Measurements from ENCODE around the gene OBSCN.

The OBSCN gene

DNA sequence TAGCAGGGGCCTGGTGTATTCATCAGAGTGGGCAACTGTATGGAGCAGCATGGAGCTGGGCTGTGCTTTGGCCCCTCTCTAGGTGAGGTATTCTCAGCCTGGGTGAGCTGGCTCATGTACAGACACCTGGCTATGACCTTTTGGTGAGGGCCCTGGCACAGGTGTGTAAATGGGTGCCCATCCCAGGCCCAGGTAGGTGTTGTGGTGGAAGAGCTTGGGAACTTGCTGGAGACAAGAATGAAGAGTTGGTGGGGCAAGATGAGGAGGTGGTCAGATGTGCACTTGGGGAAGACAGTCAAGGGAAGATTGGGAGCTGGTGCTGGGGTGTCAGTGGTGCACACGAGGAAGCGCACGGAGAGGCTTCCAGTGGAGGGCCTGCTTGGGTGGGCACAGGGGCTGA, 103.2 kb downstream of the OBSCN start:
- H3K27me3 ChIP-seq (ENCODE audit: insufficient read depth, low read length) = no peaks in the 10 kb centered on the region
- TF ChIP-seq EZH2 (IDR thresholded peaks at IDR 0.05; ENCODE audit: borderline replicate concordance, low read length) (no peak), CTCF (IDR thresholded peaks at IDR 0.05; ENCODE audit: low read length) (no peak)
- no peaks in the 10 kb centered on the region for H3K4me1 ChIP-seq (ENCODE audit: insufficient read depth, low read length, severe bottlenecking)
- no peak overlapping the region for H3K27ac ChIP-seq (ENCODE audit: low read depth, low read length, poor library complexity, severe bottlenecking)
- H3K9me2 ChIP-seq (ENCODE audit: low read depth, low read length) = no peaks in the 10 kb centered on the region
- no peak overlapping the region for H3K9ac ChIP-seq (ENCODE audit: low read length)
- H2AFZ ChIP-seq (ENCODE audit: low read length) = no peak overlapping the region
- no peaks in the 10 kb centered on the region for H4K20me1 ChIP-seq (ENCODE audit: insufficient read depth, low read length)
- H3K36me3 ChIP-seq (ENCODE audit: insufficient read depth, low read length) = no peaks in the 10 kb centered on the region
- no peaks in the 10 kb centered on the region for H3F3A ChIP-seq (ENCODE audit: insufficient read depth, low read length)
- H3K79me2 ChIP-seq (ENCODE audit: insufficient read depth, low read length) = no peaks in the 10 kb centered on the region
- H3K4me3 ChIP-seq (ENCODE audit: low read depth, low read length, poor library complexity, severe bottlenecking) = no peak overlapping the region
- H3K9me3 ChIP-seq (ENCODE audit: low read length) = no peaks in the 10 kb centered on the region
- H3K4me2 ChIP-seq (ENCODE audit: low read length) = no peak overlapping the region

GRCh38 chr1:228312136-228312764, 104.4 kb downstream of the OBSCN start:
- no peak overlapping the region for H3K4me3 ChIP-seq (ENCODE audit: low read depth, low read length, poor library complexity, severe bottlenecking)
- no peak overlapping the region for H2AFZ ChIP-seq (ENCODE audit: low read length)
- no peak overlapping the region for H3K9ac ChIP-seq (ENCODE audit: low read length)
- no peaks in the 10 kb centered on the region for H4K20me1 ChIP-seq (ENCODE audit: insufficient read depth, low read length)
- no peaks in the 10 kb centered on the region for H3K4me1 ChIP-seq (ENCODE audit: insufficient read depth, low read length, severe bottlenecking)
- no peaks in the 10 kb centered on the region for H3K36me3 ChIP-seq (ENCODE audit: insufficient read depth, low read length)
- H3K79me2 ChIP-seq (ENCODE audit: insufficient read depth, low read length) = no peaks in the 10 kb centered on the region
- no peaks in the 10 kb centered on the region for H3K27me3 ChIP-seq (ENCODE audit: insufficient read depth, low read length)
- no peaks in the 10 kb centered on the region for H3K9me2 ChIP-seq (ENCODE audit: low read depth, low read length)
- H3K9me3 ChIP-seq (ENCODE audit: low read length) = no peaks in the 10 kb centered on the region
- H3K27ac ChIP-seq (ENCODE audit: low read depth, low read length, poor library complexity, severe bottlenecking) = no peak overlapping the region
- H3F3A ChIP-seq (ENCODE audit: insufficient read depth, low read length) = no peaks in the 10 kb centered on the region
- TF ChIP-seq CTCF (IDR thresholded peaks at IDR 0.05; ENCODE audit: low read length) = no peak
- no peak for TF ChIP-seq EZH2 (IDR thresholded peaks at IDR 0.05; ENCODE audit: borderline replicate concordance, low read length)
- H3K4me2 ChIP-seq (ENCODE audit: low read length) = no peak overlapping the region

DNA sequence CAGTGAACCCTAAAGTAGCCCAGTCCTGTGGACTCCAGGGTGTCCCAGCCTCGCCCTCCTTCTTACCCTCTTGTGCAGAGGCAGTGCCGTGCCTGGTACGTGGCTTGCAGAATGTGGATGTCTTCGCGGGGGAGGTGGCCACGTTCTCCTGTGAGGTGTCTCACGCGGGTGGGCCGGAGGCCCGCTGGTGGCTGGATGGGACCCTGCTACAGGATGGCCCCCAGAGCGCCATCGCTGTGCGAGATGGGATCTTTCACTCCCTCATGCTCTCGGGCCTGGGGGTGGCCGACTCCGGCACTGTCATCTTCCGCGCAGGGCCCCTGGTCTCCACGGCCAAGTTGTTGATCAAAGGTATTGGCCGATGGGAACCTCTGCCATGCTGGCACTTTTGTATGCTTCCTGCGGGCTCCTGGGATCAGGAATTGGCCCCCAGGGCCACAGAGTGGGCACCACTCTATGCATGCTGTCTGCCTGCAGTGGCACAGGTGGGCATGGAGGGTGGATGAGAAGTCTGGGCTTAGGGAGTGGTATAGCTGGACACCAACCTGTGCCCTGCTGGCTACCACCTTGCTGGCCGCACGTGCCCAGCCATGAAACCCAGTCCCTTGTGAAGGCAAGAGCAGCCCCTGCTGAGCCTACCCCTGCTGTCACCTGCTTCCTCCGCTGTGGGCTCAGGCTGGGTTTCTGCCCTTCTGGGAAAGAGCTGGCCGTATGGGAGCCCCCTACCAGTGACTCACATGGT, 105.9 kb downstream of the OBSCN start:
- H4K20me1 ChIP-seq (ENCODE audit: insufficient read depth, low read length) = no peaks in the 10 kb centered on the region
- TF ChIP-seq CTCF (IDR thresholded peaks at IDR 0.05; ENCODE audit: low read length) (no peak), EZH2 (IDR thresholded peaks at IDR 0.05; ENCODE audit: borderline replicate concordance, low read length) (no peak)
- no peak overlapping the region for H3K9ac ChIP-seq (ENCODE audit: low read length)
- H3K27ac ChIP-seq (ENCODE audit: low read depth, low read length, poor library complexity, severe bottlenecking) = no peak overlapping the region
- H3K4me3 ChIP-seq (ENCODE audit: low read depth, low read length, poor library complexity, severe bottlenecking) = no peak overlapping the region
- no peaks in the 10 kb centered on the region for H3K9me2 ChIP-seq (ENCODE audit: low read depth, low read length)
- no peaks in the 10 kb centered on the region for H3K27me3 ChIP-seq (ENCODE audit: insufficient read depth, low read length)
- H3K36me3 ChIP-seq (ENCODE audit: insufficient read depth, low read length) = no peaks in the 10 kb centered on the region
- no peaks in the 10 kb centered on the region for H3K9me3 ChIP-seq (ENCODE audit: low read length)
- H3K79me2 ChIP-seq (ENCODE audit: insufficient read depth, low read length) = no peaks in the 10 kb centered on the region
- H2AFZ ChIP-seq (ENCODE audit: low read length) = no peak overlapping the region
- no peak overlapping the region for H3K4me2 ChIP-seq (ENCODE audit: low read length)
- H3F3A ChIP-seq (ENCODE audit: insufficient read depth, low read length) = no peaks in the 10 kb centered on the region
- no peaks in the 10 kb centered on the region for H3K4me1 ChIP-seq (ENCODE audit: insufficient read depth, low read length, severe bottlenecking)
